AG08396 (cell line): ENCODE data around the gene ROR1.
A peak's percentile ranks its signal among the peaks of the same experiment; 100 is the strongest.

Experiments
- DNase-seq: peaks from one replicate; pipeline ENCODE4 v3.0.0; 2012; ENCODE audit warnings: low spot score, mixed read lengths

ROR1 gene

GRCh38 chr1:64107118-64107519 lies 333.3 kb downstream of the ROR1 start:
- DNase-seq = no peak

- no peak for DNase-seq
These were observed 333.8 kb downstream of the ROR1 start for GRCh38 chr1:64107632-64108031.

- DNase-seq = no peak
These were observed 337.3 kb downstream of the ROR1 start for GRCh38 chr1:64110924-64111777.

- no peak for DNase-seq
These were observed 338.0 kb downstream of the ROR1 start for GRCh38 chr1:64111787-64112186.

GRCh38 chr1:64112281-64112680 lies 338.5 kb downstream of the ROR1 start:
- DNase-seq = peak; percentile 30

- no peak for DNase-seq
These were observed 340.3 kb downstream of the ROR1 start for GRCh38 chr1:64114012-64114525.

GRCh38 chr1:64116537-64116936 lies 342.7 kb downstream of the ROR1 start:
- DNase-seq = no peak

- no peak for DNase-seq
These were observed 343.7 kb downstream of the ROR1 start for GRCh38 chr1:64117492-64117891.

- DNase-seq = no peak
These were observed 348.1 kb downstream of the ROR1 start for GRCh38 chr1:64121766-64122385.

GRCh38 chr1:64122588-64122987 lies 348.8 kb downstream of the ROR1 start:
- DNase-seq = no peak

- no peak for DNase-seq
These were observed 351.1 kb downstream of the ROR1 start for GRCh38 chr1:64124704-64125440.

- no peak for DNase-seq
These were observed 352.8 kb downstream of the ROR1 start for GRCh38 chr1:64126581-64126980.

- no peak for DNase-seq
These were observed 353.5 kb downstream of the ROR1 start for GRCh38 chr1:64127297-64127696.

GRCh38 chr1:64129701-64130100 lies 355.9 kb downstream of the ROR1 start:
- no peak for DNase-seq

GRCh38 chr1:64131155-64131554 lies 357.3 kb downstream of the ROR1 start:
- DNase-seq = no peak

- peak; percentile 62 for DNase-seq
These were observed 359.2 kb downstream of the ROR1 start for GRCh38 chr1:64133036-64133435.

GRCh38 chr1:64135462-64136223 lies 361.8 kb downstream of the ROR1 start:
- DNase-seq = no peak

- DNase-seq = no peak
These were observed 362.5 kb downstream of the ROR1 start for GRCh38 chr1:64136296-64136695.

GRCh38 chr1:64136752-64137411 lies 363.1 kb downstream of the ROR1 start:
- DNase-seq = peak; percentile 66

GRCh38 chr1:64137412-64137803 lies 363.6 kb downstream of the ROR1 start:
- no peak for DNase-seq

- no peak for DNase-seq
These were observed 366.1 kb downstream of the ROR1 start for GRCh38 chr1:64139877-64140276.
